Stimulated activated memory B cell treated with anti-CD40 and anti-IgM and Interleukin-4, amounts not matched to agents 10 μg/mL and 1 μg/mL and 100 μg/mL, for 72 hours (primary cell): Measurements from ENCODE around the gene RBM39.
"Not testable (repeated sequence)": the region's sequence is repeated elsewhere in the genome, so short reads cannot be mapped to it uniquely, and the experiment has no call there.

Experiments used
- ATAC-seq: fragments of 150-1000 bp; cut with Tn5 transposase; 2 replicates; pipeline ENCODE4 v1.10.0; 2021
- H3K27ac Mint-ChIP-seq: one replicate; pipeline ENCODE4 v1.8.0; 2022; ENCODE audit warnings: mild to moderate bottlenecking, mixed read lengths
- H3K27me3 Mint-ChIP-seq: one replicate; pipeline ENCODE4 v1.8.0; 2022; ENCODE audit warnings: mixed read lengths
- H3K36me3 Mint-ChIP-seq: one replicate; pipeline ENCODE4 v1.8.0; 2022; ENCODE audit warnings: mixed read lengths
- H3K4me1 Mint-ChIP-seq: one replicate; pipeline ENCODE4 v1.8.0; 2022; ENCODE audit warnings: mixed read lengths
- H3K4me3 Mint-ChIP-seq: one replicate; pipeline ENCODE4 v1.8.0; 2022; ENCODE audit warnings: mild to moderate bottlenecking, moderate library complexity, mixed read lengths
- H3K9me3 Mint-ChIP-seq: one replicate; pipeline ENCODE4 v1.8.0; 2022; ENCODE audit warnings: mixed read lengths

The RBM39 gene

DNA sequence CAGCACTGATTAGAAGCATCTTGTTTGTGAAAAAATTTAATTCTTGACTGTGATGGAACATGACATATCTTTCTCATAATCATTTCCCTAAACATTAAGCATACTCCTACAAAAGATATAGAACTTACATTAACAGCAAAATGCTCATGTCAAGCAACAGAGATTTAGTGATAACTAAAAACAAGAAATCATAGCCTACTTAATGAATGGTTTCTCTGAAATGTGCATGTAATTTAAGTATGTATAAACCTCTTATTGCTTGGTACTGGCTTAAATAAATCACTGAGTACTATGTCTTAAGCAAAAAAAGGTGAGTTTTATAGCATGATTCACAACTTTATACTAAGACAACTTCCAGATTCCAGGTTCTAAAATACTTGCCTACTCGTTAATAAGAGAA, 33.6 kb downstream of the RBM39 start:
- Mint-ChIP-seq H3K27ac (no peak overlapping the region), H3K27me3 (no peaks in the 10 kb centered on the region), H3K4me3 (no peak overlapping the region), H3K36me3 (peaks cover 44% of the 10 kb centered on the region), H3K9me3 (no peaks in the 10 kb centered on the region), H3K4me1 (peaks cover 21% of the 10 kb centered on the region)
- ATAC-seq = no peak

DNA sequence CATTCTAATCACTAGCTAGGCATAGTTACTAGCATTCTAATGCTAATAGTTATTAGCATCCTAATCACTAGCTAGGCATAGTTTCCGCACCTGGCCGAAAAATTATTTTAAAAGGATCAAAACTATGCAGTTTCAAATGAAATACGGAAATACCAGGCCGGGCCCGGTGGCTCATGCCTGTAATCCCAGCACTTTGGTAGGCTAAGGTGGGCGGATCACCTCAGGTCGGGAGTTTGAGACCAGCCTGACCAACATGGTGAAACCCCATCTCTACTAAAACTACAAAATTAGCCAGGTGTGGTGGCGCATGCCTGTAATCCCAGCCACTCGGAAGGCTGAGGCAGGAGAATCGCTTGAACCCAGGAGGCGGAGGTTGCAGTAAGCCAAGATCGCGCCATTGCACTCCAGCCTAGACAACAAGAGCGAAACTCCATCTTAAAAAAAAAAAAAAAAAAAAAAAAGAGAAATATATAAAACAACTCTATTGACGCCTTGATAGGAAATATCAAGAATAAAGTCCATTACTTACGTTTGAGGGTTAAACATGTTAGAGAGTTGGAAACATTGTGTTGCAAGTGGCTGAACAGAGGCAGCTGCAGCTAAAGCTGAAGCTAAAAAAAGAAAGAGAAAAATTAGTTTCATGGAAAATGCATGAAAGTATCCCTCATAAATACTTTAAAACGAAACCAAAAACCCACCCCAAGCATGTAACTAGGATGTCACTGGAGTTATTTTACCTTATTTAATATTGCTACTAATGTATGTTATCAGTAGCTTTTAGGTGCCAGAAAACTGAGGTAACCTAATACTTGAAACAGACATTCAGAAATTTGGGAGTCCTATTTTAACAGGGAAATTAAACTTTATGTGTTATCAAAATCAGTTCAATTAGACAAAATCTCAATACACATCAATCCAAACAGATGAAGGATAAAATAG, 35.2 kb downstream of the RBM39 start:
- not testable (repeated sequence) for H3K9me3 Mint-ChIP-seq, H3K27me3 Mint-ChIP-seq, ATAC-seq, H3K27ac Mint-ChIP-seq, H3K4me3 Mint-ChIP-seq
- Mint-ChIP-seq H3K36me3 (peaks cover 50% of the 10 kb centered on the region), H3K4me1 (peaks cover 14% of the 10 kb centered on the region)

DNA sequence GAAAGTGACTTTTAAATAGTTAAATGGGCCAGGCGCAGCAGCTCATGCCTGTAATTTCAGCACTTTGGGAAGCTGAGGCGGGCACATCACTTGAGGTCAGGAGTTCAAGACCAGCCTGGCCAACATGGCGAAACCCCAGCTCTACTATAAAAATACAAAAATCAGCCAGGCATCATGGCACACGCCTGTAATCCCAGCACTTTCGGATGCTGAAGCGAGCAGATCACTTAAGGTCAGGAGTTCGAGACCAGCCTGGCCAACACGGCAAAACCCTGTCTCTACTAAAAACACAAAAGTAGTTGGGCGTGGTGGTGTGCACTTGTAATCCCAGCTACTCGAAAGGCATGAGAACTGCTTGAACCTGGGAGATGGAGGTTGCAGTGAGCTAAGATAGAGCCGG, 36.2 kb downstream of the RBM39 start:
- not testable (repeated sequence) for H3K4me1 Mint-ChIP-seq, H3K27me3 Mint-ChIP-seq, H3K4me3 Mint-ChIP-seq, ATAC-seq, H3K9me3 Mint-ChIP-seq
- Mint-ChIP-seq H3K36me3 (peaks cover 40% of the 10 kb centered on the region), H3K27ac (peak overlapping the region; percentile 19)

DNA sequence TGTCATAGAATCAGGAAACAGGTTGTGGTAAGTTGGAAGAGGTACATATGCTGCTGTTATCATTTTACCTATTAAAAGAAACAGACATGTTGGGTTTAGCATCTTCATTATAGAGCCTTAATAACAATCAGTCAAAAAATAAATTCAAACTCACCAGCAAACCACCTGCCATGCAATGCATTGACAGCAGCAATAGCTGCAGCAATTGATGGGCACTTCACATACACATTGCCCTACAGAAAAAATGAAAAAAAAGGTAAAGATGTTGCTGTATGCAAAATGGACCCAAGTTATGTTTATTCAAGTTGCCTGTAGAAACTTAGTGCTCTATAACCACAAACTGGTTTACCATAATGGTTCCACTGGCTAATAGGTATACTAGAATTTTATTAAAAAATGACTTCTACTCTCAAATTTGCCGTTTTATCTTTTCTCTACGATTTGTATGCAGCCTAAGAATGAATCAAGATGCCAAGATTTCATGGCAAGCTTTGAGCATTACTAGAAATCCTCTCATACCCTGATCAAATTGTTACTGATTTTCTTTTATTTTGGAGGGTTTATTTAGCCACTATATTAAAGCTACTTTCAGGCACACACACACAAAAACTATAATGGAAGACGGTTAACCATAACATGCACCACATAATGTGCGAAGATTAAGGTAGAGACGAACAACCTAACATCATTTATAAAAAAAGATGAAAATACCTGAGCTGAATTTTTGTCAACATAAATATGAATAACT, 37.4 kb downstream of the RBM39 start:
- Mint-ChIP-seq H3K36me3 (peaks cover 35% of the 10 kb centered on the region), H3K27me3 (no peaks in the 10 kb centered on the region), H3K4me1 (peaks cover 15% of the 10 kb centered on the region), H3K4me3 (no peak overlapping the region), H3K27ac (no peak overlapping the region), H3K9me3 (no peaks in the 10 kb centered on the region)
- no peak for ATAC-seq

DNA sequence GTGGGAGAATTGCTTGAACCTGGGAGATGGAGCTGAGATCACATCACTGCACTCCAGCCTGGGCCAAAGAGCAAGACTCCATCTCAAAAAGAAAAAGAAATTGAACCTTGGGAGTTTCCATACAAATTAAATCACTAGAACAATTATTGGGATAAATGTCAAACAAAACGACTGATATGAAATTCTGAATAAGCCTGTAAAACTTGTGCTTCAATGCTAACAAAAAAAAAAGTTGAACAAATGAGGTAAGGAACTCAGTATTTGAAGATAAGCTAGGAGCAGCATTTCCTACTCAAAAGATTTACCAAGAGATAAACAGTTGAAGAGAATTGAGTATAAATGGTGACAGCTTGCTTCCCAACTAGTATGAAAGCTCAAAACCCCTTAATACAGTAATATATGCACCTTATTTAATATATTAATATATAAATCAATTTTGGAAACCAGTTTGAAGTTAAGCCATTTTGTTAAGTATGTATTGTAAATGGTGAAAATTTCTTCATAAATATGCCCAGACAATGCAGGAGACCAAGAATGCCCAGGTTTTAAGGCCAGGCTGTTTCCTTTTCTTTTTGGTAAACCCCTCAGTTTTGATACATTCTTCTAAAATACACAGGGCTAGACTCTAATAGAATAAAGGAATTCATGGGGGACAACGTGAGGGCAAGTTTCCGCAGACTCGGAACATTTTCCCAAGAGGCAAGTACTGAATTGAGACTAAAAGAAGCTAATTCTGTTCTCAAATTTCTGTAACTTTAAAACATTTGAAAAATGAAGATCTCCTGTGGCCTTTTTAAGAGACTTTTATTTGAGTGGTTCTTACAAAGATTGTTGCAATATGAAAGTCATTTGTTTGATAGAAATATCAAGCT, 39.0 kb downstream of the RBM39 start:
- no peak for ATAC-seq
- Mint-ChIP-seq H3K4me1 (peaks cover 22% of the 10 kb centered on the region), H3K36me3 (peaks cover 29% of the 10 kb centered on the region), H3K4me3 (no peak overlapping the region), H3K27me3 (no peaks in the 10 kb centered on the region), H3K9me3 (no peaks in the 10 kb centered on the region), H3K27ac (no peak overlapping the region)

DNA sequence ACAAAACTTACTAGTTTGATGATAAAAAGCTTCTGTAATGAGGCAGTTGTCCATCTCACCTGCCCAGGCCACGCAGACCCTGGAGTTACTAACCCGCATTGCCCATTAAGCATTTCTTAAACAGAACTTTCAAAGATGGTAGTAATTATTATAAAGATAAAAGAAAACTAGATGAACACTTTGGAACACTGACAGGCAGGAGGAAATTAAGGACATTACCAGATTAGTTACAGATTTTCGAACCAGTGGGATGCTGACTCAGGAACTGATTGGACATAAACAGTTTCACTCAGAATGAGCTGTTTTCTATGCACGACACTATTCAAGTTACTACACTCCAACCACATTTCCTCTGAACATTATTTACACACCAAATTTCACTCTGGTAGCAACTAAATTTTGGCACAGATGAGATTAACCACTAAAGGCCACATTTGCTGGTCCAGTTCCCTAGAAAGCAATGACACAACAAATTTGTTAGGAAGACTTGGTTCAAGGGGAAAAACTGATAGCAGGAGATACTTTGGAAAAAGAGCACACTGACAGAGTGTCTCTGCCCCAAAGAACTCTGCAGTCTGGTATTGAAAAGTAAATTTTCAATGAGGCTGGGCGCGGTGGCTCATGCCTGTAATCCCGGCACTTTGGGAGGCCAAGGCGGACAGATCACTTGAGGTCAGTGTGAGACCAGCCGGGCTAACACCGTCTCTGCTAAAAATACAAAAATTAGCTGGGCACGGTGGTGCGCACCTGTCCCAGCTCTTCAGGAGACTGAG, 39.8 kb downstream of the RBM39 start:
- no peak overlapping the region for H3K27ac Mint-ChIP-seq

DNA sequence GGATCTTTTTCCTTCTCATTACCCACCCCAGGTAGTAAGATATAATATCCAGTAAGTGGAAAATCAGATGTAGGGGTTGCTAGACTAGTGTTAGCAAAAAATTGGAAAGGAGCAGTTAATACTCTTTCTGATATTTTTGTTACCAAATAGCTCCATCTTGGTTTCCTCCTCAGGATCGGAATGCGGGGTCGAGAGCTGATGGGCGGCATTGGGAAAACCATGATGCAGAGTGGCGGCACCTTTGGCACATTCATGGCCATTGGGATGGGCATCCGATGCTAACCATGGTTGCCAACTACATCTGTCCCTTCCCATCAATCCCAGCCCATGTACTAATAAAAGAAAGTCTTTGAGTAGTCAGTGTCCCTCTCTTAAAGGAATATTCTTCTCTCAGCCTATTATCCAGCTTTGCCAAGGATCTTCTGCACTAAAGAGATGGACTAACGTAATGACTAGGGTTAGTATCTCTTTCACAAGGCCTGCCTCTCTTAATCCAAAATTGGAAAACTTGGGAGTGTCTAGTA, 41.4 kb downstream of the RBM39 start:
- no peaks in the 10 kb centered on the region for H3K9me3 Mint-ChIP-seq
- H3K4me3 Mint-ChIP-seq = peak overlapping the region; percentile 93
- no peaks in the 10 kb centered on the region for H3K27me3 Mint-ChIP-seq
- ATAC-seq = no peak
- H3K27ac Mint-ChIP-seq = peak overlapping the region; percentile 92
- H3K36me3 Mint-ChIP-seq = peaks cover 25% of the 10 kb centered on the region
- peaks cover 32% of the 10 kb centered on the region for H3K4me1 Mint-ChIP-seq

More for the DNA sequence above, 39.8 kb downstream of the RBM39 start:
- ATAC-seq = no peak
- peaks cover 29% of the 10 kb centered on the region for H3K36me3 Mint-ChIP-seq
- H3K27me3 Mint-ChIP-seq = no peaks in the 10 kb centered on the region
- no peak overlapping the region for H3K4me3 Mint-ChIP-seq
- no peaks in the 10 kb centered on the region for H3K9me3 Mint-ChIP-seq
- peaks cover 31% of the 10 kb centered on the region for H3K4me1 Mint-ChIP-seq

DNA sequence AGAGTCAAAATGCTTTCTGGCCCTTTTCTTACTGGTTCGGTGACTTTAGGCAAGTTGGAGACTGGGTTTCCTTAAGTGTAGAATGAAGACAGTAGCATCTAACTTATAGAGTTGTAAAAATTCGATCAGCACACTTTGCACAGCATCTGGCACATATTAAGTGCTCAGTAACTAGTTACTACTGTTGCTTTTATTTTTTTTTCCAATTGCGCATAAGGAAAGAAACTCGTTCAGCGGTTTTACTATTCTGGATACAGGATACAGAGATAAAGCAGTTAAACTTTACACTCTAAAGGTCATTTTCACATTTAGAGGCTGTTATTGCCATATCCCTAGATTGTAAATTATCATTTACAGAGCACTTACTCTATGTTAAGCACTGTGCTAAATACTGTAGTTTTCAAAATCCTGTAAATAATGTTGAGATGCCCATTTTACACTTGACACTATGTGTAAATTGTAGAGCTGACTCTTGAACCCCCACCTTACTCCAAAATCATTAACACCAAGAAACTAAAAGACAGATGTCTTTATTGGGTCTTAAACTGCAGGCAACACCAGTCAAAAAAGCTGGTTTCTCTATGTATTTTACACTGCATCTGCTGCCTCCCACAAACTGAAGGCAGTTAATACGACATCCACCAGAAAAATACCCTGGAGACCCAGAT, 42.0 kb downstream of the RBM39 start:
- no peak for ATAC-seq
- Mint-ChIP-seq H3K9me3 (no peaks in the 10 kb centered on the region), H3K4me3 (peak overlapping the region; percentile 93), H3K4me1 (peaks cover 32% of the 10 kb centered on the region), H3K27ac (peak overlapping the region; percentile 92), H3K36me3 (peaks cover 29% of the 10 kb centered on the region), H3K27me3 (no peaks in the 10 kb centered on the region)

DNA sequence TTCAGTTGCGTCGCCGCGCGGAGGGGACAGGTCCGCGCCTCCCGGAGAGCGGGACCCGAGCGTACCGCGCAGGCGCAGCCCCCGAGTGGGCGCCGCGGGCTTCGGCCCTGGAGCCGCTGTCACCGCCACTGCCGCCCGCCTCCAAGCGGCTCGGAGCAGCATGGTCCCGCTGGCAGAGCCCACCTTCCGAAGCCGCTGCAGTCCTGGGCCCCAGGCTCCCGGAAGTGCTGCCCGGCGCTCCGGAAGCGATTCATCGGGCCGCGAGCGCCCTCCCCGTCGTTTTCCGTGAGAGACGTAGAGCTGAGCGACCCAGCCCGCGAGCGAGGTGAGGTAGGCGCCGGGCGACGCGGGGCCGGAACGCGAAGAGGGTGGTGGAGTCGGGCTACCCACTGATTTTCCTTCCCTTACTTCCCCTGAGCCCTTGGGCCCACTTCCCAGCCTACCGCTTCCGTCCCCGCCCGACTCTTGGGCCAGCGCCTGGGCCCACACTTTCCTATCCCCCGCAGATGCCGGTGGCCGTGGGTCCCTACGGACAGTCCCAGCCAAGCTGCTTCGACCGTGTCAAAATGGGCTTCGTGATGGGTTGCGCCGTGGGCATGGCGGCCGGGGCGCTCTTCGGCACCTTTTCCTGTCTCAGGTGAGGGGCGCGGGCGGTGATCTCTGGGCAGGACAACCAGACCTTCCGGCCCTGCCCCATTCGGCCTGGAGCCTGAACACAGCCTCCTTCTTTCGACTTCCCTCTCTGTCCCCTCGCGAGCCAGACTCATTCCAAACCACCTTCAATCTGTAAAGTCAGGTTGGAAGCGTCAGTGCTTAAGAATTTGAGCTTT, 42.7 kb downstream of the RBM39 start, which contains the start of the genes NFS1 and ROMO1:
NFS1 (minus strand) TSS at position 226 of the 830 bp plus-strand sequence; CDS start at position 162, 64 bp downstream.
ROMO1 (plus strand) TSS at position 279 of the 830 bp plus-strand sequence; CDS start at position 507, 228 bp downstream.
- Mint-ChIP-seq H3K4me1 (peaks cover 32% of the 10 kb centered on the region), H3K27ac (peak within 1 kb of the TSS; percentile 92), H3K27me3 (no peaks in the 10 kb centered on the region), H3K4me3 (peak within 1 kb of the TSS; percentile 93), H3K36me3 (peaks cover 26% of the 10 kb centered on the region), H3K9me3 (no peaks in the 10 kb centered on the region)
- ATAC-seq = peak; percentile 97

DNA sequence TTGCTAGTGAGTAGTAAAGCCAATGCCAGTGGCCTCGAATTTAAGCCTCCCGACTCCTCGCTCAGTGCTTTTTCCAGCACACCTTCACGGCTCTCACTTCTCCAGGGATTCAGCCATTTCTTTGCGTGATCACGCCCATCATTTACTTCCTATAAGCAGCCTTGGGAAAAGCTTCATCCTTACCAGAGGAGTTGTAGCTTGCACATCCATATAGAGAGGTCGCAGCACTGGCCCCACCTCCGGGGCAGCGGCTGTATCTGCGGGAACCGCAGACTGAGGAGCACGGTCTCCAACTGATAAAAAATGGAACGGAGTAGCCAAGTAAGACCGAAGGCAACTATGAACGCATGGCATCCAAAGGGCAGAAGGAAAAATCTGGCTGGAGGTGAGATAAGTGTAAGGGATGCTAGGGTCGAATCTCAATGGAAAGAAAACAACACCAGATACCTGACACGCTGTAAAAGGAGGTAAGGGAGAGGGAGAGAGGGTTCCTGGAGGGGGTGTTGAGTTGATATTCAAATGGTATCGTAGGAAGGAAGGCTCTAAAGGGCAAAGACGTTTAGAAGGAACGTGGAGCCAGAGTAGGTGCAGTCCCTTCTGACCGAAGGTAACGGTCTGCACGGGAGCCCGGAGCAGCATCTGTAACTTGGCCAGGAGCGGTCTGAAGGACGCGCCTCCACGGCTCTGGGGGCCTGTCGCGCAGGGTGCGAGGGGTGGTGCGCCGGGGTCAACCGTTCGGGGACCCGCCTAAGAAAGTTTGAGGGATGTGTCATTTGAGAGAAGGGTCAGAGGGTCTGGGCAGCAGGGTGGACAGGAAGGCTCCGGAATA, 43.5 kb downstream of the RBM39 start:
- Mint-ChIP-seq H3K36me3 (peaks cover 18% of the 10 kb centered on the region), H3K4me3 (peak overlapping the region; percentile 93), H3K9me3 (no peaks in the 10 kb centered on the region), H3K27ac (peak overlapping the region; percentile 92), H3K4me1 (peaks cover 32% of the 10 kb centered on the region), H3K27me3 (no peaks in the 10 kb centered on the region)
- peak; percentile 69 for ATAC-seq

DNA sequence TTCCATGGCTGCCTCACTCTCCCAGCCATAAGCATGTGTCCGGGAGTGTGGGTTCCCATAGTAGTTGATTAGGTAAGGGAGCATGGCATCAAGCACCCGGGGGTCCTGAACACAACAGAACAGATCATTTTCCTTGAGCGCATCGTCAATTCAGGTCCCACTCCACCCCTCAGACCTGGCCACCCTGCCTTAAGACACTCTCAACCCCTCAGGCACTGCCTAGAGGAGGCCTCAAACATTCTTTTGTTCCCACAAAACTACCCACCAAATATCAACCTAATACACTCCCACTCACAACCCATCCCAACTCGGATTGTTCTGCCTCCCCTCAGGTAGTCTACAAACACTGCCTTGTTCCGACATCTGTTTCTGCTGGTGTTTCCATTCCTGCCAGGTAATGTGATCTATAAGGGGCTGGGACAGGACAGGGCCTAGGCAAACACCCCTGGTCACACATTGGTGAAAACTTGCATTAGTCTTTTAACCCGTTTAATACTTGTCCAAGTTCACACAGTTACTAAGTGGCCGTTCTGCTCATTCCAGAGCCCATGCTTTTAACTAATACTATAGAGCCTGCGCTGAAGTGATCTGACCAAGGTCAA, 44.3 kb downstream of the RBM39 start:
- H3K4me3 Mint-ChIP-seq = peak overlapping the region; percentile 93
- peak overlapping the region; percentile 92 for H3K27ac Mint-ChIP-seq
- ATAC-seq = no peak
- H3K9me3 Mint-ChIP-seq = no peaks in the 10 kb centered on the region
- H3K36me3 Mint-ChIP-seq = peaks cover 18% of the 10 kb centered on the region
- no peaks in the 10 kb centered on the region for H3K27me3 Mint-ChIP-seq
- H3K4me1 Mint-ChIP-seq = peaks cover 32% of the 10 kb centered on the region

DNA sequence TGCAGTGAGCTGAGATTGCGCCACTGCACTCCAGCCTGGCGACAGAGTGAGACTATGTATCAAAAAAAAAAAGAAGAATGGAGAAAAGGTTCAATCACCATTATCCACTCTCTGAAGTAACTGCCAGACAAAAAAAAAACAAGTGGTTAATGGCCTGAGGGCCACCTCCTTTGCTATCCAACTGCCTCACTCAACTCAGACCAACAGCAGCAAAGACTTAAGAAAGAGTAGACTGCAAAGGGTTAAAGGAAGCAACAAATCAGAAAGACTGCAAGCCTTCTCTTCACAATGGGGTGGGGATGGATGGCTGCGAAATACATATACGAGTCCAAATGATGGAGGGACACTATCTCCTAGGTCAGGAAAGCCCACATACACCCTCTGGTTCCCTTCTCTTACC, 46.1 kb downstream of the RBM39 start:
- Mint-ChIP-seq H3K27me3 (no peaks in the 10 kb centered on the region), H3K4me1 (peaks cover 30% of the 10 kb centered on the region), H3K27ac (no peak overlapping the region), H3K9me3 (no peaks in the 10 kb centered on the region), H3K36me3 (peaks cover 16% of the 10 kb centered on the region), H3K4me3 (no peak overlapping the region)
- ATAC-seq = no peak
